PFSK-1 (cell line): ENCODE measurements around the gene KNOP1.

Experiments
- POLR2AphosphoS5 ChIP-seq: IDR thresholded peaks from 2 replicates; pipeline ENCODE4 v1.6.1; 2012; ENCODE audit warnings: low read depth, mild to moderate bottlenecking, control low read depth, low read length, moderate library complexity
- TAF1 ChIP-seq: IDR thresholded peaks from 2 replicates; pipeline ENCODE4 v1.6.1; 2012; ENCODE audit warnings: low read length, control low read depth, borderline replicate concordance; ENCODE audit not compliant: insufficient read depth
- TF ChIP-seq, protein P1 (sequence below), 2 experiments: IDR thresholded peaks; 2 replicates each; pipeline versions ENCODE4 v1.6.1 to v1.8.0; 2011 to 2012; ENCODE audit warnings: low read depth in 2 of 2, low read length in 2 of 2, control low read depth in 1 of 2, inconsistent platforms in 1 of 2, mild to moderate bottlenecking in 1 of 2, moderate library complexity in 1 of 2; ENCODE audit not compliant: insufficient read depth in 1 of 2

DNA sequence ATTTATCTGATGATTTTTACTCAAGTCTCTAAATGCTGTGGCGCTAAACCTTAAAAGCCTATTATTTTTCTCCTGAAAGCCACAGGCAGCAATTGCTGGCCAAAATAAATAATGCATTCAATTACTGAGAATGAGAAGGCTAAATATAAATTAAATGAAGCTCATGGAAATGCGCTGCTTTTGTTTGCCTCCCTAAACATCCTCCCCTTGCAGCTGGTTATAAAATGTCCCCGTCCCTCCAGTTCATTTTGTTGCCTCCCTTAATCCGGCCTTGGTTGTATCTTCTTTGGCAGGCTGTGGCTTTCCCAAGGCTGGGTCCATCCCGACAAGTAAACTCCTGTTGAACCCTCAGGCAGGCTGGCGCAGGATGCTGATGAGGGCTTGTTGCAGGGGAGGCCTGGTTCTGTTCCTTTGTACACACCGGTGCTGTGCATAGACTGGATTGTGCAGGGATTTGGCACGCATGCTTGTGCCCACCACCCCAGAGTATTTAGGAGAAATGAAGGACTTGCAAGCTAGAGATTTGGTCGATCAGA, 62.7 kb downstream of the KNOP1 start:
- TF ChIP-seq POLR2AphosphoS5 (no peak), TAF1 (no peak)
- TF ChIP-seq, protein P1, sequence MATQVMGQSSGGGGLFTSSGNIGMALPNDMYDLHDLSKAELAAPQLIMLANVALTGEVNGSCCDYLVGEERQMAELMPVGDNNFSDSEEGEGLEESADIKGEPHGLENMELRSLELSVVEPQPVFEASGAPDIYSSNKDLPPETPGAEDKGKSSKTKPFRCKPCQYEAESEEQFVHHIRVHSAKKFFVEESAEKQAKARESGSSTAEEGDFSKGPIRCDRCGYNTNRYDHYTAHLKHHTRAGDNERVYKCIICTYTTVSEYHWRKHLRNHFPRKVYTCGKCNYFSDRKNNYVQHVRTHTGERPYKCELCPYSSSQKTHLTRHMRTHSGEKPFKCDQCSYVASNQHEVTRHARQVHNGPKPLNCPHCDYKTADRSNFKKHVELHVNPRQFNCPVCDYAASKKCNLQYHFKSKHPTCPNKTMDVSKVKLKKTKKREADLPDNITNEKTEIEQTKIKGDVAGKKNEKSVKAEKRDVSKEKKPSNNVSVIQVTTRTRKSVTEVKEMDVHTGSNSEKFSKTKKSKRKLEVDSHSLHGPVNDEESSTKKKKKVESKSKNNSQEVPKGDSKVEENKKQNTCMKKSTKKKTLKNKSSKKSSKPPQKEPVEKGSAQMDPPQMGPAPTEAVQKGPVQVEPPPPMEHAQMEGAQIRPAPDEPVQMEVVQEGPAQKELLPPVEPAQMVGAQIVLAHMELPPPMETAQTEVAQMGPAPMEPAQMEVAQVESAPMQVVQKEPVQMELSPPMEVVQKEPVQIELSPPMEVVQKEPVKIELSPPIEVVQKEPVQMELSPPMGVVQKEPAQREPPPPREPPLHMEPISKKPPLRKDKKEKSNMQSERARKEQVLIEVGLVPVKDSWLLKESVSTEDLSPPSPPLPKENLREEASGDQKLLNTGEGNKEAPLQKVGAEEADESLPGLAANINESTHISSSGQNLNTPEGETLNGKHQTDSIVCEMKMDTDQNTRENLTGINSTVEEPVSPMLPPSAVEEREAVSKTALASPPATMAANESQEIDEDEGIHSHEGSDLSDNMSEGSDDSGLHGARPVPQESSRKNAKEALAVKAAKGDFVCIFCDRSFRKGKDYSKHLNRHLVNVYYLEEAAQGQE (IDR thresholded peaks at IDR 0.05; ENCODE audit: insufficient read depth in 1 of 2, low read depth in 2 of 2, low read length in 2 of 2): no peak
